HCT116 (cell line): Measurements from ENCODE around the gene SORT1. TPM values are rescaled to one million over a fixed set of nuclear protein-coding genes. Genes with fewer than 3 reads are reported as not detected.

Experiments used
- ATAC-seq: fragments of 200-7000 bp; cut with Tn5 transposase; 2 replicates; pipeline ENCODE4 v1.9.1; 2020; ENCODE audit warnings: mild to moderate bottlenecking, moderate library complexity
- BruUV-seq: library from RNA; stranded (reverse); fragments of 400-500 nt; replicated peaks from 2 replicates; lab custom pipeline; 2021; lab: Mats Ljungman, UMichigan
- CTCF ChIA-PET: fragments of 300-600 bp; sonication (Branson Sonifier 250); formaldehyde crosslinking; loops from one replicate; lab custom pipeline; 2021; ENCODE audit warnings: antibody characterized with exemption; lab: Charles Lee
- POLR2A ChIA-PET: fragments of 300-600, 350-600 bp; sonication (Branson Sonifier 250); formaldehyde crosslinking; loops from one replicate; lab custom pipeline; 2021; ENCODE audit warnings: antibody characterized with exemption; lab: Charles Lee
- RAD21 ChIA-PET, 2 experiments: fragments of 300-600 bp; sonication (Branson Sonifier 250); formaldehyde crosslinking; loops; one replicate each; lab custom pipeline; 2023; ENCODE audit warnings: low total read pairs in 2 of 2; ENCODE audit not compliant: uncharacterized antibody in 2 of 2, unreplicated experiment in 2 of 2, low non-redundant PET in 1 of 2; lab: Charles Lee
- DNase-seq: peaks from one replicate; pipeline ENCODE4 v3.0.0-alpha.2; 2010; ENCODE audit warnings: low read depth, low spot score
- H2AFZ ChIP-seq: fragments of 200-600 bp; shearing (Covaris generic), sonication (generic); 2 replicates; pipeline ENCODE4 v1.6.1; 2017; ENCODE audit warnings: low read depth, mixed run types, mixed read lengths, antibody characterized with exemption, low read length; ENCODE audit not compliant: poor library complexity, severe bottlenecking
- H3K27ac ChIP-seq: 2 replicates; pipeline ENCODE4 v1.5.1; 2012; ENCODE audit warnings: low read depth, low read length
- H3K27me3 ChIP-seq: fragments of 200-600 bp; sonication (generic); 2 replicates; pipeline ENCODE4 v1.6.1; 2016; ENCODE audit warnings: mixed run types, low read length, mixed read lengths; ENCODE audit not compliant: insufficient read depth
- H3K36me3 ChIP-seq, 2 experiments: fragments of 200-500 bp in 1 of 2; fragments of 200-600 bp in 1 of 2; sonication (Bioruptor generic) in 1 of 2; sonication (generic) in 1 of 2; 2 replicates each; pipeline versions ENCODE4 v1.5.1 to v1.6.1; 2014 to 2016; ENCODE audit warnings: low read length in 2 of 2, inconsistent platforms in 1 of 2, mixed read lengths in 1 of 2, mixed run types in 1 of 2; ENCODE audit not compliant: insufficient read depth in 2 of 2, control insufficient read depth in 1 of 2
- H3K4me1 ChIP-seq, 2 experiments: fragments of 200-600 bp in 1 of 2; sonication (generic) in 1 of 2; 2 replicates each; pipeline versions ENCODE4 v1.5.1 to v1.6.1; 2012 to 2017; ENCODE audit warnings: low read length in 2 of 2, inconsistent platforms in 1 of 2, mild to moderate bottlenecking in 1 of 2, mixed read lengths in 1 of 2, mixed run types in 1 of 2, moderate library complexity in 1 of 2; ENCODE audit not compliant: insufficient read depth in 2 of 2, control insufficient read depth in 1 of 2
- H3K4me2 ChIP-seq: fragments of 200-600 bp; sonication (generic); 2 replicates; pipeline ENCODE4 v1.6.1; 2017; ENCODE audit warnings: mixed run types, low read length, mixed read lengths
- H3K4me3 ChIP-seq, 2 experiments: fragments of 200-600 bp in 1 of 2; sonication (generic) in 1 of 2; replicated peaks in 1 of 2; 2 replicates each; pipeline ENCODE4 v1.5.1; 2011 to 2016; ENCODE audit warnings: low read length in 2 of 2, control low read depth in 1 of 2, low read depth in 1 of 2, mild to moderate bottlenecking in 1 of 2, mixed read lengths in 1 of 2, mixed run types in 1 of 2
- H3K79me2 ChIP-seq: fragments of 200-600 bp; sonication (generic); 2 replicates; pipeline ENCODE4 v1.6.1; 2017; ENCODE audit warnings: mild to moderate bottlenecking, mixed run types, low read length, moderate library complexity, mixed read lengths; ENCODE audit not compliant: insufficient read depth
- H3K9ac ChIP-seq: fragments of 200-600 bp; sonication (generic); 2 replicates; pipeline ENCODE4 v1.6.1; 2016; ENCODE audit warnings: low read length, mixed read lengths
- H3K9me2 ChIP-seq: fragments of 200-600 bp; sonication (generic), shearing (Covaris generic); 2 replicates; pipeline ENCODE4 v1.6.1; 2017; ENCODE audit warnings: mixed run types, mild to moderate bottlenecking, moderate library complexity; ENCODE audit not compliant: insufficient read depth
- H3K9me3 ChIP-seq, 2 experiments: fragments of 200-500 bp in 1 of 2; fragments of 200-600 bp in 1 of 2; sonication (Bioruptor generic) in 1 of 2; sonication (generic) in 1 of 2; 2 replicates each; pipeline ENCODE4 v1.6.1; 2014 to 2017; ENCODE audit warnings: low read length in 2 of 2, mixed read lengths in 2 of 2, inconsistent platforms in 1 of 2, low read depth in 1 of 2, mild to moderate bottlenecking in 1 of 2, mixed run types in 1 of 2, moderate library complexity in 1 of 2; ENCODE audit not compliant: control insufficient read depth in 1 of 2, insufficient read depth in 1 of 2
- H4K20me1 ChIP-seq: fragments of 200-600 bp; sonication (generic), shearing (Covaris generic); 2 replicates; pipeline ENCODE4 v1.6.1; 2017; ENCODE audit warnings: mixed run types, mild to moderate bottlenecking, moderate library complexity; ENCODE audit not compliant: insufficient read depth
- CBX3 ChIP-seq: IDR thresholded peaks from 2 replicates; pipeline ENCODE4 v1.6.1; 2012; ENCODE audit warnings: low read depth
- EZH2 ChIP-seq: fragments of 200-600 bp; sonication (generic); IDR thresholded peaks from 2 replicates; pipeline ENCODE4 v1.6.1; 2017; ENCODE audit warnings: antibody characterized with exemption, mixed run types
- FOSL1 ChIP-seq: IDR thresholded peaks from 2 replicates; pipeline ENCODE4 v1.6.1; 2012; ENCODE audit warnings: low read depth
- POLR2AphosphoS5 ChIP-seq: IDR thresholded peaks from 2 replicates; pipeline ENCODE4 v1.6.1; 2011; ENCODE audit warnings: mild to moderate bottlenecking, low read depth, low read length, moderate library complexity
- RAD21 ChIP-seq: IDR thresholded peaks from 2 replicates; pipeline ENCODE4 v1.6.1; 2012; ENCODE audit warnings: low read depth, mild to moderate bottlenecking
- SIN3A ChIP-seq: IDR thresholded peaks from 2 replicates; pipeline ENCODE4 v1.6.1; 2012; ENCODE audit warnings: low read depth
- SP1 ChIP-seq: IDR thresholded peaks from 2 replicates; pipeline ENCODE4 v1.6.1; 2012; ENCODE audit warnings: low read depth
- YY1 ChIP-seq: IDR thresholded peaks from 2 replicates; pipeline ENCODE4 v1.6.1; 2011; ENCODE audit warnings: low read length, low read depth, moderate library complexity, mild to moderate bottlenecking; ENCODE audit not compliant: insufficient replicate concordance; ENCODE audit errors: extremely low read depth
- ZNF274 ChIP-seq: fragments of 200-500 bp; sonication (Bioruptor generic); IDR thresholded peaks from 2 replicates; pipeline ENCODE4 v1.6.1; 2014; ENCODE audit warnings: mild to moderate bottlenecking, low read depth, low read length, inconsistent platforms
- intact Hi-C: fragments of 100-400 bp; cut with micrococcal nuclease; formaldehyde crosslinking; loops from 2 replicates; pipeline ENCODE4 v1.10.0; 2022
- total RNA-seq: library from RNA; stranded (reverse); gene quantifications from one replicate; pipeline ENCODE4 v1.2.1, GENCODE V29; 2021; ENCODE audit not compliant: unreplicated experiment
- TF ChIP-seq, protein P1 (sequence below): IDR thresholded peaks from 2 replicates; pipeline ENCODE4 v1.6.1; 2011; ENCODE audit warnings: mild to moderate bottlenecking, low read length, moderate library complexity; ENCODE audit not compliant: insufficient replicate concordance; ENCODE audit errors: extremely low read depth
- TF ChIP-seq, protein P2 (sequence below): IDR thresholded peaks from 2 replicates; pipeline ENCODE4 v1.6.1; 2012; ENCODE audit warnings: low read depth

The SORT1 gene
- total RNA-seq, 1 experiment from 2014 or later: 20.2 TPM

- intact Hi-C loops: no loop called here
- no peaks in the 10 kb centered on the region for H3K9me2 ChIP-seq
- H3K36me3 ChIP-seq: no peaks in the 10 kb centered on the region; a peak in 1 of 4 replicates
- no peak overlapping the region for H3K4me2 ChIP-seq
- no peak overlapping the region for H2AFZ ChIP-seq
- TF ChIP-seq FOSL1 (no peak), YY1 (no peak), SP1 (no peak), ZNF274 (no peak), CBX3 (no peak), POLR2AphosphoS5 (no peak), SIN3A (no peak), EZH2 (no peak), RAD21 (no peak)
- TF ChIP-seq, protein P1, sequence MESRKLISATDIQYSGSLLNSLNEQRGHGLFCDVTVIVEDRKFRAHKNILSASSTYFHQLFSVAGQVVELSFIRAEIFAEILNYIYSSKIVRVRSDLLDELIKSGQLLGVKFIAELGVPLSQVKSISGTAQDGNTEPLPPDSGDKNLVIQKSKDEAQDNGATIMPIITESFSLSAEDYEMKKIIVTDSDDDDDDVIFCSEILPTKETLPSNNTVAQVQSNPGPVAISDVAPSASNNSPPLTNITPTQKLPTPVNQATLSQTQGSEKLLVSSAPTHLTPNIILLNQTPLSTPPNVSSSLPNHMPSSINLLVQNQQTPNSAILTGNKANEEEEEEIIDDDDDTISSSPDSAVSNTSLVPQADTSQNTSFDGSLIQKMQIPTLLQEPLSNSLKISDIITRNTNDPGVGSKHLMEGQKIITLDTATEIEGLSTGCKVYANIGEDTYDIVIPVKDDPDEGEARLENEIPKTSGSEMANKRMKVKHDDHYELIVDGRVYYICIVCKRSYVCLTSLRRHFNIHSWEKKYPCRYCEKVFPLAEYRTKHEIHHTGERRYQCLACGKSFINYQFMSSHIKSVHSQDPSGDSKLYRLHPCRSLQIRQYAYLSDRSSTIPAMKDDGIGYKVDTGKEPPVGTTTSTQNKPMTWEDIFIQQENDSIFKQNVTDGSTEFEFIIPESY: no peak
- TF ChIP-seq, protein P2, sequence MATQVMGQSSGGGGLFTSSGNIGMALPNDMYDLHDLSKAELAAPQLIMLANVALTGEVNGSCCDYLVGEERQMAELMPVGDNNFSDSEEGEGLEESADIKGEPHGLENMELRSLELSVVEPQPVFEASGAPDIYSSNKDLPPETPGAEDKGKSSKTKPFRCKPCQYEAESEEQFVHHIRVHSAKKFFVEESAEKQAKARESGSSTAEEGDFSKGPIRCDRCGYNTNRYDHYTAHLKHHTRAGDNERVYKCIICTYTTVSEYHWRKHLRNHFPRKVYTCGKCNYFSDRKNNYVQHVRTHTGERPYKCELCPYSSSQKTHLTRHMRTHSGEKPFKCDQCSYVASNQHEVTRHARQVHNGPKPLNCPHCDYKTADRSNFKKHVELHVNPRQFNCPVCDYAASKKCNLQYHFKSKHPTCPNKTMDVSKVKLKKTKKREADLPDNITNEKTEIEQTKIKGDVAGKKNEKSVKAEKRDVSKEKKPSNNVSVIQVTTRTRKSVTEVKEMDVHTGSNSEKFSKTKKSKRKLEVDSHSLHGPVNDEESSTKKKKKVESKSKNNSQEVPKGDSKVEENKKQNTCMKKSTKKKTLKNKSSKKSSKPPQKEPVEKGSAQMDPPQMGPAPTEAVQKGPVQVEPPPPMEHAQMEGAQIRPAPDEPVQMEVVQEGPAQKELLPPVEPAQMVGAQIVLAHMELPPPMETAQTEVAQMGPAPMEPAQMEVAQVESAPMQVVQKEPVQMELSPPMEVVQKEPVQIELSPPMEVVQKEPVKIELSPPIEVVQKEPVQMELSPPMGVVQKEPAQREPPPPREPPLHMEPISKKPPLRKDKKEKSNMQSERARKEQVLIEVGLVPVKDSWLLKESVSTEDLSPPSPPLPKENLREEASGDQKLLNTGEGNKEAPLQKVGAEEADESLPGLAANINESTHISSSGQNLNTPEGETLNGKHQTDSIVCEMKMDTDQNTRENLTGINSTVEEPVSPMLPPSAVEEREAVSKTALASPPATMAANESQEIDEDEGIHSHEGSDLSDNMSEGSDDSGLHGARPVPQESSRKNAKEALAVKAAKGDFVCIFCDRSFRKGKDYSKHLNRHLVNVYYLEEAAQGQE: no peak
- TF ChIP-seq, all 23 proteins: peak for 0
- DNase-seq: no peak
- CTCF ChIA-PET: no interaction called here
- Histone ChIP-seq H3K27me3 (no peaks in the 10 kb centered on the region), H3K27ac (no peak overlapping the region), H3K9ac (no peak overlapping the region), H3K9me3 (no peaks in the 10 kb centered on the region), H3K4me1 (no peaks in the 10 kb centered on the region), H3K4me3 (no peak overlapping the region), H3K79me2 (no peaks in the 10 kb centered on the region), H4K20me1 (no peaks in the 10 kb centered on the region)
- BruUV-seq: no TSS peak
- RAD21 ChIA-PET: no interaction called here
- ATAC-seq: no peak
- POLR2A ChIA-PET: no interaction called here
Measured at GRCh38 chr1:109319114-109319513, 78.6 kb downstream of the SORT1 start.
